Stimulated activated memory B cell treated with anti-CD40 and anti-IgM and Interleukin-4, amounts not matched to agents 10 μg/mL and 1 μg/mL and 100 μg/mL, for 72 hours (primary cell): Measurements from ENCODE around the gene SPAG9.
A peak's percentile ranks its signal among the peaks of the same experiment; 100 is the strongest.
"Not testable (repeated sequence)": the region's sequence is repeated elsewhere in the genome, so short reads cannot be mapped to it uniquely, and the experiment has no call there.

Source experiments
- ATAC-seq: fragments of 150-1000 bp; cut with Tn5 transposase; 2 replicates; pipeline ENCODE4 v1.10.0; 2021
- H3K27ac Mint-ChIP-seq: one replicate; pipeline ENCODE4 v1.8.0; 2022; ENCODE audit warnings: mild to moderate bottlenecking, mixed read lengths
- H3K27me3 Mint-ChIP-seq: one replicate; pipeline ENCODE4 v1.8.0; 2022; ENCODE audit warnings: mixed read lengths
- H3K36me3 Mint-ChIP-seq: one replicate; pipeline ENCODE4 v1.8.0; 2022; ENCODE audit warnings: mixed read lengths
- H3K4me1 Mint-ChIP-seq: one replicate; pipeline ENCODE4 v1.8.0; 2022; ENCODE audit warnings: mixed read lengths
- H3K4me3 Mint-ChIP-seq: one replicate; pipeline ENCODE4 v1.8.0; 2022; ENCODE audit warnings: mild to moderate bottlenecking, moderate library complexity, mixed read lengths
- H3K9me3 Mint-ChIP-seq: one replicate; pipeline ENCODE4 v1.8.0; 2022; ENCODE audit warnings: mixed read lengths

The SPAG9 gene

GRCh38 chr17:51149163-51149562 lies 28.5 kb upstream of the SPAG9 start:
- Mint-ChIP-seq H3K36me3 (no peaks in the 10 kb centered on the region), H3K4me3 (no peak overlapping the region), H3K9me3 (no peaks in the 10 kb centered on the region), H3K27me3 (no peaks in the 10 kb centered on the region), H3K4me1 (peaks cover 6% of the 10 kb centered on the region), H3K27ac (no peak overlapping the region)
- no peak for ATAC-seq

GRCh38 chr17:51147650-51148049 lies 27.0 kb upstream of the SPAG9 start:
- peaks cover 6% of the 10 kb centered on the region for H3K4me1 Mint-ChIP-seq
- no peaks in the 10 kb centered on the region for H3K27me3 Mint-ChIP-seq
- H3K4me3 Mint-ChIP-seq, result no peak overlapping the region
- peak overlapping the region; percentile 23 for H3K27ac Mint-ChIP-seq
- H3K9me3 Mint-ChIP-seq, result no peaks in the 10 kb centered on the region
- H3K36me3 Mint-ChIP-seq, result no peaks in the 10 kb centered on the region
- no peak for ATAC-seq

GRCh38 chr17:51144266-51145022 lies 23.8 kb upstream of the SPAG9 start:
- H3K4me3 Mint-ChIP-seq, result no peak overlapping the region

GRCh38 chr17:51142597-51142996 lies 21.9 kb upstream of the SPAG9 start:
- Mint-ChIP-seq H3K36me3 (no peaks in the 10 kb centered on the region), H3K4me1 (peaks cover 4% of the 10 kb centered on the region), H3K4me3 (no peak overlapping the region), H3K27me3 (no peaks in the 10 kb centered on the region), H3K9me3 (no peaks in the 10 kb centered on the region), H3K27ac (no peak overlapping the region)
- ATAC-seq, result no peak

More at GRCh38 chr17:51144266-51145022, 23.8 kb upstream of the SPAG9 start:
- ATAC-seq, result no peak
- Mint-ChIP-seq H3K27ac (no peak overlapping the region), H3K36me3 (no peaks in the 10 kb centered on the region), H3K9me3 (no peaks in the 10 kb centered on the region), H3K27me3 (no peaks in the 10 kb centered on the region), H3K4me1 (peaks cover 6% of the 10 kb centered on the region)

- H3K27ac Mint-ChIP-seq, result no peak overlapping the region
- H3K4me1 Mint-ChIP-seq, result no peaks in the 10 kb centered on the region
- no peak overlapping the region for H3K4me3 Mint-ChIP-seq
- no peak for ATAC-seq
- H3K36me3 Mint-ChIP-seq, result no peaks in the 10 kb centered on the region
- no peaks in the 10 kb centered on the region for H3K9me3 Mint-ChIP-seq
- peaks cover 8% of the 10 kb centered on the region for H3K27me3 Mint-ChIP-seq
Measured at GRCh38 chr17:51135956-51136355, 15.3 kb upstream of the SPAG9 start.

GRCh38 chr17:51133365-51133764 lies 12.7 kb upstream of the SPAG9 start:
- H3K9me3 Mint-ChIP-seq, result no peaks in the 10 kb centered on the region
- no peak overlapping the region for H3K27ac Mint-ChIP-seq
- no peak overlapping the region for H3K4me3 Mint-ChIP-seq
- ATAC-seq, result no peak
- H3K36me3 Mint-ChIP-seq, result no peaks in the 10 kb centered on the region
- no peaks in the 10 kb centered on the region for H3K4me1 Mint-ChIP-seq
- peaks cover 8% of the 10 kb centered on the region for H3K27me3 Mint-ChIP-seq

- no peak for ATAC-seq
- Mint-ChIP-seq H3K4me3 (no peak overlapping the region), H3K36me3 (no peaks in the 10 kb centered on the region), H3K9me3 (no peaks in the 10 kb centered on the region), H3K27me3 (peaks cover 8% of the 10 kb centered on the region), H3K27ac (no peak overlapping the region), H3K4me1 (no peaks in the 10 kb centered on the region)
Measured at GRCh38 chr17:51132964-51133319, 12.3 kb upstream of the SPAG9 start.

- no peak overlapping the region for H3K4me3 Mint-ChIP-seq
- H3K27me3 Mint-ChIP-seq, result no peaks in the 10 kb centered on the region
- no peaks in the 10 kb centered on the region for H3K9me3 Mint-ChIP-seq
- no peak overlapping the region for H3K27ac Mint-ChIP-seq
- peaks cover 7% of the 10 kb centered on the region for H3K4me1 Mint-ChIP-seq
- ATAC-seq, result no peak
- no peaks in the 10 kb centered on the region for H3K36me3 Mint-ChIP-seq
Measured at GRCh38 chr17:51128076-51128475, 7.4 kb upstream of the SPAG9 start.

- Mint-ChIP-seq H3K27me3 (no peaks in the 10 kb centered on the region), H3K4me1 (peaks cover 26% of the 10 kb centered on the region), H3K36me3 (no peaks in the 10 kb centered on the region), H3K9me3 (no peaks in the 10 kb centered on the region), H3K27ac (no peak overlapping the region), H3K4me3 (no peak overlapping the region)
- no peak for ATAC-seq
Measured at GRCh38 chr17:51124640-51125503, 4.2 kb upstream of the SPAG9 start.

- H3K36me3 Mint-ChIP-seq, H3K9me3 Mint-ChIP-seq, H3K27me3 Mint-ChIP-seq, H3K4me3 Mint-ChIP-seq, ATAC-seq: not testable (repeated sequence)
- H3K4me1 Mint-ChIP-seq, result peaks cover 48% of the 10 kb centered on the region
- H3K27ac Mint-ChIP-seq, result peak overlapping the region; percentile 97
Measured at GRCh38 chr17:51122473-51123115, 1.9 kb upstream of the SPAG9 start.

- Mint-ChIP-seq H3K27ac (peak overlapping the region; percentile 97), H3K4me1 (peaks cover 55% of the 10 kb centered on the region), H3K36me3 (no peaks in the 10 kb centered on the region), H3K9me3 (no peaks in the 10 kb centered on the region), H3K4me3 (peak overlapping the region; percentile 93), H3K27me3 (no peaks in the 10 kb centered on the region)
- ATAC-seq, result peak; percentile 44
Measured at GRCh38 chr17:51121620-51122472, 1.2 kb upstream of the SPAG9 start.

GRCh38 chr17:51120357-51120738 lies 320 bp downstream of the SPAG9 start:
- Mint-ChIP-seq H3K9me3 (no peaks in the 10 kb centered on the region), H3K27me3 (no peaks in the 10 kb centered on the region), H3K4me3 (peak overlapping the region; percentile 88), H3K27ac (peak overlapping the region; percentile 97), H3K36me3 (no peaks in the 10 kb centered on the region), H3K4me1 (peaks cover 58% of the 10 kb centered on the region)
- ATAC-seq, result peak; percentile 58

- peaks cover 63% of the 10 kb centered on the region for H3K4me1 Mint-ChIP-seq
- no peaks in the 10 kb centered on the region for H3K27me3 Mint-ChIP-seq
- H3K27ac Mint-ChIP-seq, result peak overlapping the region; percentile 97
- ATAC-seq, result peak; percentile 46
- H3K36me3 Mint-ChIP-seq, result no peaks in the 10 kb centered on the region
- peak overlapping the region; percentile 88 for H3K4me3 Mint-ChIP-seq
- H3K9me3 Mint-ChIP-seq, result no peaks in the 10 kb centered on the region
Measured at GRCh38 chr17:51119415-51120356, 982 bp downstream of the SPAG9 start.
